HUDEP-2 (cell line): ENCODE measurements around the gene ADTRP.

Source experiments
- DNase-seq, 76 experiments: peaks; one replicate each; lab custom pipeline; 2025; ENCODE audit not compliant: unreplicated experiment in 76 of 76; lab: John Stamatoyannopoulos, UW

ADTRP gene

DNA sequence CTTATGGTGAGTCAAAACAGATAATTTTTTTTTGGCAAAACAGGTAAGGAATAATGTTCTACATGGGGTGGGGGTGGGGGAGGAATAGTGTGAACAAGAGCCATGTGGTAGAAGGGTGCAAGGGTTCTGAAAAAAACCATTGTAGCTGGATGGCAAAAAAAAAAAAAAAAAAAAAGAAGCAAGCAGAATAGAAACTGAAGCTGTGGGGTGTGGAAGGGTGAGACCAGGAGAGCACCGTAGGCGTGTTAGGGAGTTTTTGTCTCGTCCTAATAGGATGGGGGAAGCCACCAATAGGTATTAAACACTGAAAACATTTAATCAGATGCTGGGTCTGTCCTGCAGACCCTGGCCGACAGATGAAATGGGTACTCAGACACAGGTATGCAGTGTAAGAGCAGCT is 110.1 kb downstream of the ADTRP start:
- no peak for DNase-seq

DNA sequence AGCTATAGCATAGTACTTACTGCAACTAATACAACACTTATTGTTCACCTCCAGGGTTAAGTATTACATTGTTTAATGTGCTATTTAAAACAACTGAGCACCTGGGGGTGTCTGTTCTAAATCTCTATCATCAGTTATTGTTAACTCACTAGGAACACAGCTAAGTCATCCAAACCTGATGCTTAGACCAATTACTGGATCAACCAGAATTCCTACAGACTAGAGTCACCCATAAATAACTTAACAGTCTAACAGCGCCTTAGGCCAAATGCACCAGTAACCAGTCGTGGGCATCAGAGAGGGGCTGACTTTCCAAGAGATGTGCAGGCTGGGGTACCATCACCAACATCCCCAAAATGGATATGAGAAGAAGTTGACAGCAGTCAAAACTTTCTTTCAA is 110.7 kb downstream of the ADTRP start:
- no peak for DNase-seq

DNA sequence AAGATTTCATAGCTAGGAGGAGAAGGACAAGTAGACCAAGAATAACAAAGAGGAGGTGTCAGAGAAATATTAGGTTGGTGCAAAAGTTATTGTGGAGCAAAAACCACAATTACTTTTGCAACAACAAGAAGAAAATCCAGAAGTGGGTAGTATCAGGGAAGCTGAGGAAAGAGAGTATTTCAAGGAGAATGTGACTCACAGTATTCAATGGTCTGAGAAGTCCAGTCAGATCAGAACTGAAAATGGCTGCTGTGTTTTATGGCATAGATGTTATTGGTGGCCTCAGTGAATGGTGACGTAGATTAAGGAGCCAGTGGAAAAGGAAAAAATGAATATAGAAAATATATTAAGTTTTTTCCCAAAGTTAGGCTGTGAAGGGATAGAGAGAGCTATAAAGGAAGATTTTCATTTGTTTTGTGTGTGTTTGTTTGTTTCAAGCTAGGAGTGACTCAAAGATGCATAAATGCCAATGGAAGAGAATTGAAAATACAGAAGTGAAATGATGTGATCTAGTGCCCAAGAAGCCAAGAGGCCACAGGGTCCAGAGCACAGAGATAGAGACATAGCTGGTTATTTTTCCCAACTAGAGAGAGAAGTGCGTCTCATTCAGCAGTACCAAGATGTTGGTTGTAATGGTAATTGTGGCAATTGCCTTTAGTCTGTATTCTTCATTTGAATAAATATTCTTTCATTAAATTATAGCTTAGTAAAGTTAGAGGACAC is 112.8 kb downstream of the ADTRP start:
- no peak for DNase-seq
